Chondrocyte (in vitro differentiated cells): ENCODE data around the gene DSCAML1. TPM values are rescaled to one million over a fixed set of nuclear protein-coding genes. Genes with fewer than 3 reads are reported as not detected.

Experiments used
- DNase-seq: peaks from one replicate; pipeline ENCODE4 v3.0.0; 2021; ENCODE audit warnings: mixed read lengths, low spot score
- H3K27ac Mint-ChIP-seq: one replicate; pipeline ENCODE4 v1.8.0; 2021; ENCODE audit warnings: mild to moderate bottlenecking, moderate library complexity, mixed read lengths; ENCODE audit not compliant: unreplicated experiment
- H3K27me3 Mint-ChIP-seq: 2 replicates; pipeline ENCODE4 v1.8.0; 2021; ENCODE audit warnings: low read depth, mixed read lengths
- H3K36me3 Mint-ChIP-seq: 2 replicates; pipeline ENCODE4 v1.8.0; 2021; ENCODE audit warnings: low read depth, mixed read lengths
- H3K4me1 Mint-ChIP-seq: 2 replicates; pipeline ENCODE4 v1.8.0; 2021; ENCODE audit warnings: low read depth, mild to moderate bottlenecking, mixed read lengths
- H3K4me3 Mint-ChIP-seq: one replicate; pipeline ENCODE4 v1.8.0; 2021; ENCODE audit warnings: mild to moderate bottlenecking, moderate library complexity, mixed read lengths; ENCODE audit not compliant: unreplicated experiment
- H3K9me3 Mint-ChIP-seq: 2 replicates; pipeline ENCODE4 v1.8.0; 2021; ENCODE audit warnings: low read depth, mixed read lengths
- total RNA-seq: library from RNA; stranded (reverse); gene quantifications from 3 replicates; pipeline ENCODE4 v1.2.1, GENCODE V29; 2021
- TF ChIP-seq, protein P1 (sequence below): fragments of 200-600 bp; sonication (generic); IDR thresholded peaks from 2 replicates; pipeline ENCODE4 v1.5.0; 2021; ENCODE audit warnings: antibody characterized with exemption, mild to moderate bottlenecking, moderate library complexity

DSCAML1 gene
- total RNA-seq, 1 donor from 2014 or later = not detected

DNA sequence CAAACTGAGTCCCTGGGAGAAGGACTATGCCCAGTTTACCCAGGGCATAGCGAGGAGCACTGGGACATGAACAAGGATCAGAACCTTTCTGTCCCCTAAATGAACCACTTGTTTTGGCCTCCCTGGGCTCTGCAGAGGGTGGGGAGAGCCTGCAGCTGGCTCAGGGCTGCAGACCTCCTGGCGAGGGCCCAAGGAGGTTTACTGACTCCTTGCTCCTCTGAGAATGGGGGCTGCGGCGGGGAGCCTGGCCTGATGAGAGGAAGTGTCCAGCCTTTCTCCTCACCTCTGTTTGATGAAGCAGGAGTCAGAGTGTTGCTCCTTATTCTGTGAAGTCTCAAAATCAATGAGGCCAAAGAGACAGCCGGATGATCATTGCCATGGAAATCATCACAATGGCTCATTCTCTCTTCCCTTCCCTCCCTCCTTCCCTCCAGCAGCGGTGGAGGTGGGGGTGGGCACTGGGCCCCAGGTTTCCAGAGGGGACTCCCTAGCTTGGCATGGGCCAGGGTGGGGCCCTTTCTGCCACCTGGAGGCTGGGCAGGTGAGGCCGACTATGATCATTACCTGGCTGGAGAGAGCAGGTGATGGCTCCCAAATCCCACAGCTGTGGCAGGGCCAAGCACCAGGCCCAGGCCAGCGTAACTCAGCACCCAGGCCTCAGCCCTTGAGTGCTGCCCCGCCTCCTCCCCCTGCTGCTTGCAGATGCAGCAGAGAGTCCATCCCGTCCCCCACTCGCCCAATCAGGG, 299.6 kb downstream of the DSCAML1 start:
- H3K4me1 Mint-ChIP-seq = no peaks in the 10 kb centered on the region
- H3K27ac Mint-ChIP-seq = no peak overlapping the region
- H3K36me3 Mint-ChIP-seq = no peaks in the 10 kb centered on the region
- TF ChIP-seq, protein P1, sequence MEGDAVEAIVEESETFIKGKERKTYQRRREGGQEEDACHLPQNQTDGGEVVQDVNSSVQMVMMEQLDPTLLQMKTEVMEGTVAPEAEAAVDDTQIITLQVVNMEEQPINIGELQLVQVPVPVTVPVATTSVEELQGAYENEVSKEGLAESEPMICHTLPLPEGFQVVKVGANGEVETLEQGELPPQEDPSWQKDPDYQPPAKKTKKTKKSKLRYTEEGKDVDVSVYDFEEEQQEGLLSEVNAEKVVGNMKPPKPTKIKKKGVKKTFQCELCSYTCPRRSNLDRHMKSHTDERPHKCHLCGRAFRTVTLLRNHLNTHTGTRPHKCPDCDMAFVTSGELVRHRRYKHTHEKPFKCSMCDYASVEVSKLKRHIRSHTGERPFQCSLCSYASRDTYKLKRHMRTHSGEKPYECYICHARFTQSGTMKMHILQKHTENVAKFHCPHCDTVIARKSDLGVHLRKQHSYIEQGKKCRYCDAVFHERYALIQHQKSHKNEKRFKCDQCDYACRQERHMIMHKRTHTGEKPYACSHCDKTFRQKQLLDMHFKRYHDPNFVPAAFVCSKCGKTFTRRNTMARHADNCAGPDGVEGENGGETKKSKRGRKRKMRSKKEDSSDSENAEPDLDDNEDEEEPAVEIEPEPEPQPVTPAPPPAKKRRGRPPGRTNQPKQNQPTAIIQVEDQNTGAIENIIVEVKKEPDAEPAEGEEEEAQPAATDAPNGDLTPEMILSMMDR = no peak
- H3K4me3 Mint-ChIP-seq = no peak overlapping the region
- DNase-seq = no peak
- H3K27me3 Mint-ChIP-seq = peaks cover 42% of the 10 kb centered on the region
- H3K9me3 Mint-ChIP-seq = no peaks in the 10 kb centered on the region

DNA sequence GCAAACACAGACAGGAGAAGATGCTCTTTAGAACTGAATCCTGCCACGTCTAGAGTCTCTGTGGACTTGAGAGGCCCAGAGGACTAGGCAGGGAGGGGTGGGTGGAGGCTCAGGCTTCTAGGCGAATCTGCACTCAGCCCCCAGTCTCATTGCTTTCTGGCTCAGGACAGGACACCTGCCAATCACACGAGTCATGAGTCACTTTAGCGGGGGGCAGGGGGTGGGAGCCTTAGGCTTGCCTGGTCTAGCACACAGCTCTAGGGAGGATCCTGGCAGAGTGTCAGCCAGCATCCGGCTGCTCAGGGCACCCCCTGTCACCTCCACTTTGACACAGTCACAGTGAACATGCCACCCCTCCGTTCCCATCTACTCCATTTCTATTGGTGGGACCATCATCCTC, 301.7 kb downstream of the DSCAML1 start:
- Mint-ChIP-seq H3K27ac (no peak overlapping the region), H3K27me3 (peaks cover 43% of the 10 kb centered on the region), H3K4me3 (no peak overlapping the region), H3K36me3 (no peaks in the 10 kb centered on the region), H3K4me1 (no peaks in the 10 kb centered on the region), H3K9me3 (no peaks in the 10 kb centered on the region)
- peak; percentile 58 for DNase-seq
- TF ChIP-seq, protein P1 = no peak

GRCh38 chr11:117492578-117493251, 304.3 kb downstream of the DSCAML1 start:
- TF ChIP-seq, protein P1 = no peak
- Mint-ChIP-seq H3K4me3 (no peak overlapping the region), H3K4me1 (no peaks in the 10 kb centered on the region)

GRCh38 chr11:117490911-117491310, 306.1 kb downstream of the DSCAML1 start:
- Mint-ChIP-seq H3K36me3 (no peaks in the 10 kb centered on the region), H3K27ac (no peak overlapping the region), H3K9me3 (no peaks in the 10 kb centered on the region), H3K4me3 (no peak overlapping the region), H3K27me3 (peaks cover 40% of the 10 kb centered on the region), H3K4me1 (no peaks in the 10 kb centered on the region)
- TF ChIP-seq, protein P1 = no peak
- no peak for DNase-seq

More at GRCh38 chr11:117492578-117493251, 304.3 kb downstream of the DSCAML1 start:
- no peak overlapping the region for H3K27ac Mint-ChIP-seq
- H3K36me3 Mint-ChIP-seq = no peaks in the 10 kb centered on the region
- peaks cover 49% of the 10 kb centered on the region for H3K27me3 Mint-ChIP-seq
- DNase-seq = no peak
- no peaks in the 10 kb centered on the region for H3K9me3 Mint-ChIP-seq

GRCh38 chr11:117489999-117490679, 306.9 kb downstream of the DSCAML1 start:
- Mint-ChIP-seq H3K9me3 (no peaks in the 10 kb centered on the region), H3K4me1 (no peaks in the 10 kb centered on the region), H3K27me3 (peaks cover 38% of the 10 kb centered on the region)

More at GRCh38 chr11:117489999-117490679, 306.9 kb downstream of the DSCAML1 start:
- Mint-ChIP-seq H3K27ac (no peak overlapping the region), H3K36me3 (no peaks in the 10 kb centered on the region), H3K4me3 (no peak overlapping the region)
- TF ChIP-seq, protein P1 = no peak
- no peak for DNase-seq
